Activated CD4-positive, alpha-beta T cell treated with anti-CD3 and anti-CD28 coated beads, Interleukin-2, Interleukin-4, amounts not matched to agents 100 ng/mL and 50 ng/mL, durations not matched to agents 16 hours and 8 hours (primary cell): ENCODE data around the gene KLF5.
"Not testable (repeated sequence)": the region's sequence is repeated elsewhere in the genome, so short reads cannot be mapped to it uniquely, and the experiment has no call there.

ENCODE experiments used
- DNase-seq: peaks from one replicate; pipeline ENCODE4 v3.0.0-alpha.2; 2020; ENCODE audit warnings: low spot score

KLF5 gene

DNA sequence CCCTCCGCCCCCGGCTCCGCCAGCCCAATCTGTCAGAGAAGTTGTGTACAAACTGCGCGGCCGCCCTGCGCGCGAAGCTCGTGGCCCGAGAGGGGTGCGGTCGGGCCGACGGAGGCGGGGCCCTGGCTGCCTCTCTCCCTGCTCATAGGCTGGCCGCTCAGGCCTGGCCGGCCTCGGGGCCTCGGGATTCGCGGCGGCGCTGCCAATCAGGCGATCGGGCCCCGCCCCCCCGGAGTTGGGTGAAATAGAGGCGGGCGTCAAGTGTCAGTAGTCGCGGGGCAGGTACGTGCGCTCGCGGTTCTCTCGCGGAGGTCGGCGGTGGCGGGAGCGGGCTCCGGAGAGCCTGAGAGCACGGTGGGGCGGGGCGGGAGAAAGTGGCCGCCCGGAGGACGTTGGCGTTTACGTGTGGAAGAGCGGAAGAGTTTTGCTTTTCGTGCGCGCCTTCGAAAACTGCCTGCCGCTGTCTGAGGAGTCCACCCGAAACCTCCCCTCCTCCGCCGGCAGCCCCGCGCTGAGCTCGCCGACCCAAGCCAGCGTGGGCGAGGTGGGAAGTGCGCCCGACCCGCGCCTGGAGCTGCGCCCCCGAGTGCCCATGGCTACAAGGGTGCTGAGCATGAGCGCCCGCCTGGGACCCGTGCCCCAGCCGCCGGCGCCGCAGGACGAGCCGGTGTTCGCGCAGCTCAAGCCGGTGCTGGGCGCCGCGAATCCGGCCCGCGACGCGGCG, at the start of gene KLF5:
TSS of gene KLF5 (plus strand) at position 270 of the 724 bp plus-strand sequence. CDS start at position 593, 323 bp downstream.
- peak; percentile 94 for DNase-seq

DNA sequence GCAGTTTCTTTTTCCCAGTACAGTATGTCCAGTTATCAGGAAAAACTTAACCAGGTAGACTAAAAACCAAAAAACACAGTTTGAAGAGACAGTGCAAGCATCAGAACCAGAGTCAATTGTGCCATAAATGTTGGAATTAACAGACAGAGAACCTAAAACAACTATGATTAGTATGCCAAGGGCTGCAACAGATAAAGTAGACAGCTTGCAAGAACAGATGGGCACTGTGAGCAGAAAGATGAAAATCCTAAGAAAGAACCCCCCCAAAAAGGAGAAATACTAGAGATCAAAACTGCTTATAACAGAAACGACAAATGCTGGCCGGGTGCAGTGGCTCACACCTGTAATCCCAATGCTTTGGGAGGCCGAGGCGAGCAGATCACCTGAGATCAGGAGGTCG, 47.1 kb upstream of the KLF5 start:
- no peak for DNase-seq

GRCh38 chr13:73015805-73016204, 43.0 kb upstream of the KLF5 start:
- DNase-seq, result no peak

DNA sequence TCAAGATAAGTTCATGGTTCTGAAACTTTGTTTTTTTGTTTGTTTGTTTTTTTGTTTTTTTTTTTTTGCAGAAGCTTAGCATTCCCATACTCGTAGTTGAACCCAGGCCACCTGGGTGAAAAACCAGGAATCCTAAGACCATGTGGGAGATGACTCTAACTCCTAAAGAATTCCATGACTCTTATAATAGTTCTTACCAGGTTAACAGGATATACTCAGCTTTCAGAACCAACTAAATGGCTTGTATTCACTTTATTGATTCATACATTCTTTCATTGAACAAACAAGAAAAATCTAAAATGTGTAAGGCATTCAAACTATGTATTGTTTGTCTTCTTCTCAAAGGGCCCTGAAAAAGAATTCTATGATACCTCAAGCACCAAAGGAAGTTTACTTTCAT, 40.5 kb upstream of the KLF5 start:
- no peak for DNase-seq

- DNase-seq, result peak; percentile 19
Observed at GRCh38 chr13:73025217-73026012, 33.4 kb upstream of the KLF5 start.

DNA sequence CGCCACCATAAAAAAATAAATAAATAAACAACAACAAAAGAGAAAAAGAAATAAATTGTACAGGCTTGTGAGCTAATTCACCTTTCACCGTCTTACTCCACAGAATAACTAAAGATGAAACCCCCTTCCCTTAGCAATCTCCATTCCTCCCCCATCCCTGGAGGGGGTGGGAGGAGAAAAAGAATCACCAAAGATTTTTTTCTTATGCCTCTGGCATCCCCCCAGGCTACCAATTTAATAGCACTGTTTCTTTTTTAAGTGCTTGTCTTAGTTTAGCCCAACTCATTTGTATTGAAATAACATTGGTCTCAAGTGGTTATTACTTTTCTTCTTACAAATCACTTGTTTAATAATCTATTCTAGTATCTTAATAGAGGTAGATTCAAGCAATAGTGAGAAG, 23.9 kb upstream of the KLF5 start:
- no peak for DNase-seq

DNA sequence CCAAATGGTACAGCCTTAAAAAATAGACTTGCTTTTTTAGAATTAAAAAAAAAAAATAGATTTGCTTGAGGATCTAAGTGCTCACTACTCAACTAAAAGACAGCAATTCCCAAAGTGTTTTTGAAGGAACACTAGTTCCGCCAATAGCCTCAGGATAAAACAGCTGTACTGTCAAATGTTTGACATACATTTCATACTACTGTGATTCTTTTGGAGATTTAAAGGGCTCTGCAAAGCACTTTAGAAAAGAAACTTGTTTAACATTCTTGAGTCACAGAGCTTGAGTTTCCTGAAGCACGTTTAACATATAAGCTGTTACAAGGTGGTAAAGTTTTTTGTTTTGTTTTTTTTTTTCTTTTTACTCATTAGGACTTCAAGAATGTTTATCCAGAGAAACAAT, 23.1 kb upstream of the KLF5 start:
- DNase-seq, result no peak

DNA sequence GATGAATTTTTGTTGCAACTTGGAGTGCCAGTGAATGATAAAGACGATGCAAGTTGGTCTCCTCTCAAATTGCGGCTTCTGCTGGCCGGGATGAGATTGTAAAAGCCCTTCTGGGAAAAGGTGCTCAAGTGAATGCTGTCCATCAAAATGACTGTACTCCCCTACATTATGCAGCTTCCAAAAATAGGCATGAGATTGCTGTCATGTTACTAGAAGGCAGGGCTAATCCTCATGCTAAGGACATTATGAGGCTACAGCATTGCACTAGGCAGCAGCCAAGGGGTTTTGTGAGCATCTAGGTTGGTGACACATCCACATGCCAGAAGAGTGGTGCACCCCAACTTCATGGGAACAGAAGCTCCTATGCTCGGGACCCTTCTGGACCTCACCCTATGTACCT, 22.2 kb upstream of the KLF5 start:
- no peak for DNase-seq

GRCh38 chr13:73038064-73038463, 20.7 kb upstream of the KLF5 start:
- DNase-seq, result no peak

- DNase-seq, result no peak
Observed at GRCh38 chr13:73039201-73040108, 19.4 kb upstream of the KLF5 start.

DNA sequence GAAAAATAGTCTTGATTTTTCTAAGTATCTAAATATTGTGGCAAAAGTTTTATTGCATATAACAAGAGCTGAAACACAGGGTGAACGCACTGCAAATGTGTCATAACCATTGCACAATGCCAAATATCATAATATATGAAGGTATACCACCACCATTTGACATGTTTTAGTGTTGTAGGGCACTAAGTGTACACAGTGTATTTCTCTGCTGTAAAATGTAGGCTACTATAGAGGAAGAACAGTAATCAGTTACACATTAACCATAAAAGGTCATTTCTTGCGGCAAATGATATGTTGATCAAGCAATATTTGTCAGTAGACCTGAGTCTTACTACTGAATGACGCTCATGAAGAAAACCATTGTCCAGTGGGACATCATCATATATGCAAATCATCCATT, 18.3 kb upstream of the KLF5 start:
- no peak for DNase-seq

- DNase-seq, result no peak
Observed at GRCh38 chr13:73040968-73041596, 17.7 kb upstream of the KLF5 start.

DNA sequence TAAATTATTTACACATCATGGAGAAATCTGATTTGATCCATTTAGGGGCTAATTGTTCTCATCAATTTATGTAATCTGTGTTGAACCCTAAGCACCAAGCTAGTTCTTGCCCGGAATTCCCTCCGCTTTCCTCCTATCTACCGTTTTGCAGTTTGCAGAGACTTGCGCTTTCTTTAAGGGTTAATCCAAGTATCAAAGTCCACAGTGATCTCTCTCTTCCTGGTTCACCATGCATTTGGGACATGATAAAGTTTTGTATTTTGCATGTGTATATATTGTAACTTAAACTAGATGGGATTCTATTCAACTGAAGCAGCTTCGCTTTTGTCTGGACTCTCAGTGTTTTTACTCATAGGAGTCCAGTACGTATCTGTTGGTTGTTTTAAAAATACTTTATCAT, 13.8 kb upstream of the KLF5 start:
- no peak for DNase-seq

DNA sequence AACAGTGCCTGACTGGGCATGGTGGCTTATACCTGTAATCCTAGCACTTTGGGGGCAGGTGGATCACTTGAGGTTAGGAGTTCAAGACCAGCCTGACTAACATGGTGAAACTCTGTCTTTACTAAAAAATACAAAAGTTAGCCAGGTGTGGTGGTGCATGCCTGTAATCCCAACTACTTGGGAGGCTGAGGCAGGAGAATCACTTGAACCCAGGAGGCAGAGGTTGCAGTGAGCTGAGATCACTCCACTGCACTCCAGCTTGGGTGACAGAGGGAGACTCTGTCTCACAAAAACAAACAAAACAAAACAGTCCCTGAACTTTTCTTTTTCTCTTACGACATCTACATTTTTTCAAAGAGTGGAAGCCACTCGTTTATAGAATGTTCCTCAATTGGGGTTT, 10.2 kb upstream of the KLF5 start:
- DNase-seq, result not testable (repeated sequence)

DNA sequence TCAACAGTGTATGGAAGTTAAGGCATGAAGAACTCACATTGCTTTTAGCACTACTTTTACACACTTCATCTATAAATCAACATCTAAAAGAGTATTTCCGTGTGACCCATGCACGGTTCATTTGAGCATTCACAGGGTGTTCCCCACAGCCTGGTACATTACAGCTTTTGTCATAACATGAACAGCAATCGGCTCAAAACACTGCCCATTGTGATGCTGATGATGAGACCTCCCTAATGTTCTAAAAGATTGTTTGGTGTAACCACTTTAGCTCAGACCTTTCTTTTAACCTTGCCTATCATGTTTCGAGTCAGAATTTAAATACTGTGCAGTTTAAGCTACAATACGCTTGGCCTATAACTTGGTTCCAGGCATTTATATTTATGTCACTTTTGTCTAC, 4.1 kb upstream of the KLF5 start:
- DNase-seq, result no peak

- no peak for DNase-seq
Observed at GRCh38 chr13:73055813-73056564, 2.8 kb upstream of the KLF5 start.

DNA sequence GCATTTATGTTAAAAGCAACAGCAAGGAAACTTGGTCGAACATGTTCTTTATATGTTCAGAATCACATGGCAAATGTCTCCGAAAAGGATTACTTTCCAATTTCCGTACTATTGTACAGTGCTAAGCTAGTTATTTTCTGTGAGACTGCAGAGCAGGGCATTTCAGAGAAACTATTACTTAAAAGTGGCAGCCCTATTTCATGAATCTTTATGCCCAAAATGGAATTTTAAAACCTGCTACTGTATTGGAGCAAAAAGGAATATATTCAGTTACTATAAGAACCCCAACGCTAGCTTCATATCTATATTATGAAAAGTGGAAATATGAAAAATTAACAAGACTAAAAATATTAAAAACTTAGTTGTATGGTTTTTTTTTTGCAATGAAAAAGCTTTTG, 2.2 kb upstream of the KLF5 start:
- DNase-seq, result no peak

- DNase-seq, result no peak
Observed at GRCh38 chr13:73057284-73058063, 1.3 kb upstream of the KLF5 start.

- DNase-seq, result no peak
Observed at GRCh38 chr13:73058064-73058313, 816 bp upstream of the KLF5 start.

GRCh38 chr13:73058432-73058735, 421 bp upstream of the KLF5 start:
- no peak for DNase-seq
